T-helper 2 cell treated with Interferon-gamma antibody and Interleukin-4, amounts not matched to agents 100 ng/mL and 5 ng/mL, for 36 hours (primary cell): Measurements from ENCODE around the gene PTRHD1. TPM values are rescaled to one million over a fixed set of nuclear protein-coding genes. Genes with fewer than 3 reads are reported as not detected.
"Not testable (repeated sequence)": the region's sequence is repeated elsewhere in the genome, so short reads cannot be mapped to it uniquely, and the experiment has no call there.

Experiments used
- intact Hi-C: fragments of 100-400 bp; cut with micrococcal nuclease; formaldehyde crosslinking; loops from one replicate; pipeline ENCODE4 v1.15.1; 2023
- total RNA-seq: library from RNA; stranded (reverse); gene quantifications from 2 replicates; pipeline ENCODE4 v1.2.3, GENCODE V29; 2022

The PTRHD1 gene
- total RNA-seq, 1 donor from 2014 or later, result 29.9 TPM

GRCh38 chr2:24814516-24814915 lies 21.3 kb upstream of the PTRHD1 start:
- intact Hi-C loops, result no loop called here

DNA sequence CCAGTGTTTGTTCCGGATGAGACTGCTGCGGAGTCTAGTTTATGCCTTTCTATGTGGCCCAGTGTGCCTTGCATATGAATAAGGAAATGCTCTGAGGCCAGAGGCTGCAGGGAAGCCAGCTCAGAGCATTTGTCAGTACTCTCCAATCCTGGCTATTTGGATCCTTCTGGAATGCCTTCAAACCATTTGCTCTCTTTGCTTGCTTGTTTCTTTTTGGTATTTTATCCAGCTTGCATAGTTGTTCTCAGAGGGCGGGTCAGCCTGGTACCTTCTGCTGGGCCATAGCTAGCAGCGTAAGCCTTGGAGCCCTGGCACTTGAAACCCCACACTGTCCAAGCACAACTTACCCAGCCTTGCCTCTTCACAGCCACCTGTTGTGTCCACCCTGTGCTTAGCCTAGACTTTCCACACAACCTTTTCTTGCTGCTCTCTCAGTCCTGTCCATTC lies 20.5 kb upstream of the PTRHD1 start:
- intact Hi-C loops, result no loop called here

GRCh38 chr2:24809316-24810007 lies 16.3 kb upstream of the PTRHD1 start:
- intact Hi-C loops, result no loop called here

GRCh38 chr2:24806661-24807036 lies 13.5 kb upstream of the PTRHD1 start:
- intact Hi-C loops, result no loop called here

DNA sequence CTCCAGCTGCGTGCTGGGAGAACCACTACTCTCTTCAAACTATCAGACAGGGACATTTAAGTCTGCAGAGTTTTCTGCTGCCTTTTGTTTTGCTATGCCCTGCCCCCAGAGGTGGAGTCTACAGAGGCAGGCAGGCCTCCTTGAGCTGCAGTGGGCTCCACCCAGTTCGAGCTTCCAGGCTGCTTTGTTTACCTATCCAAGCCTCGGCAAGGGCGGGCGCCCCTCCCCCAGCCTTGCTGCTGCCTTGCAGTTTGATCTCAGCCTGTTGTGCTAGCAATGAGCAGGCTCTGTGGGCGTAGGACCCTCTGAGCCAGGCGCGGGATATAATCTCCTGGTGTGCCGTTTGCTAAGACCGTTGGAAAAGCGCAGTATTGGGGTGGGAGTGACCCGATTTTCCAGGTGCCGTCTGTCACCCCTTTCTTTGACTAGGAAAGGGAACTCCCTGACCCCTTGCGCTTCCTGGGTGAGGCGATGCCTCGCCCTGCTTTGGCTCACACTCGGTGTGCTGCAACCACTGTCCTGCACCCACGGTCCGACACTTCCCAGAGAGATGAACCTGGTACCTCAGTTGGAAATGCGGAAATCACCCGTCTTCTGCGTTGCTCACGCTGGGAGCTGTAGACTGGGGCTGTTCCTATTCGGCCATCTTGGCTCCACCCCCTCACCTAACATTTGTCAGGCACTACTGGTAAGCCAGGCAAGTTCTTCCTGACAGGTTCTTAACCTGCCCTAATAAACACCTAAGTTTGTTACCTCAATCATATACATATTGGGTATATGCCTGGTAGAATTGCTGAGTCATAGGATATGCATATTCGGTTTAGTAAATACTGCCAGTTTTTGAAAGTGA lies 12.8 kb upstream of the PTRHD1 start:
- intact Hi-C loops, result not testable (repeated sequence)

DNA sequence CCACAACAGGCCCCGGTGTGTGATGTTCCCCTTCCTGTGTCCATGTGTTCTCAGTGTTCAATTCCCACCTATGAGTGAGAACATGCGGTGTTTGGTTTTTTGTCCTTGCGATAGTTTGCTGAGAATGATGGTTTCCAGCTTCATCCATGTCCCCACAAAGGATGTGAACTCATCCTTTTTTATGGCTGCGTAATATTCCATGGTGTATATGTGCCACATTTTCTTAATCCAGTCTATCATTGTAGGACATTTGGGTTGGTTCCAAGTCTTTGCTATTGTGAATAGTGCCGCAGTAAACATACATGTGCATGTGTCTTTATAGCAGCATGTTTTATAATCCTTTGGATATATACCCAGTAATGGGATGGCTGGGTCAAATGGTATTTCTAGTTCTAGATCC lies 7.3 kb upstream of the PTRHD1 start:
- intact Hi-C loops, result not testable (repeated sequence)

DNA sequence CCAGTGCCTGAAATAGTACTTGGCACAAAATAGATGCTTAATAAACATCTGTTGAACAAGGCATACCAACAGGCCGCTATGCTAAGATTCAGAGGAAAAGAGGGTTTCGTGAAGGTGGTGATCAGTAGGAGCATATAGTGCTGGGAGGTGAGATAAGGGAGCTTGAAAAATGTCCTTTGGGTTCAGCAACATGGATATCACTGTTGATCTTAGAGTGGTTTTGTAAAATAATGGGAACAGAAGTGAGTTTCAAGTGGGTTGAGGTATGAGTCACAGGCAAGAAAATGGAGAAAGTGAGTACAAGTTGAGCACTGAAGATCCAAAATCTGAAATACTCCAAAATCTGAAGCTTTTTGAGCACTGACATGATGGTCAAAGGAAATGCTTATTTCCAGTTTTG lies 4.5 kb upstream of the PTRHD1 start:
- intact Hi-C loops, result loop anchor here (10.0 kb wide), 3 partner anchors 723 to 1967 kb away; partner anchors contain the start of genes FKBP1B, SF3B6, SLC35F6 and WDCP

DNA sequence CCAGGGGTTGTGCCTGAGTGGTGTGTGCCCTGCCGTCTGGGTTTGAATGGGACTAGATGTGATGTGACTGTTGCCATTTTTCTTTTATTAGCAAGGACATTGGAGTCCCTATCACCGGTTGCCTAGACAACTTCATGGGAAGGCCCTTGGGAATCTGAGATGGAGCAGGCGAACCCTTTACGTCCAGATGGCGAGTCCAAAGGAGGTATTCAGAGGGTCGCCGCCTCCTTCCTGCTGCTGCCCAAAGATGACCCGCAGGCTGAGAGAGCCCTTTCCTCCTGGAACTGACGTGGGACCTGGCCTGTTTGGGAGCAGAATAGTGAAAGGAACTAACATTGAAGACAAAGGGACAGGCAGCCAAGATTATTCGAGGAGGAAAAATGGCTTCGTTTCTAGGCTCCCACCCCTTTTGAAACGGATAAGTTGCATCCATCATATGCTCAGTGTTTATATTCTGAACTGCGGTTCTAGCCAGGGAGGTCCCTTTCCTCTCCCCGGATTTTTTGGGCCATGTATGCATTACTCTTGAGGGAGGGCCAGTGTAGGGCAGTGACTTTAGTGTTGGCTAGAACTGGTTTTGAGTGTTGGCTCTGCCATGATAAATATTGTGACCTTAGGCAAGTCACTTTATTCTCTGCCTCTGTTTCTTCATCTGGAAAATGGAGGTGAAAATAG lies 707 bp upstream of the PTRHD1 start:
- intact Hi-C loops, result loop anchor here (1.0 to 10.0 kb wide), 9 partner anchors 33 to 1971 kb away; partner anchors contain the start of genes ADCY3, DNAJC27, EFR3B and FKBP1B

GRCh38 chr2:24792542-24792873 lies 683 bp downstream of the PTRHD1 start:
- intact Hi-C loops, result loop anchor here (2.0 to 10.0 kb wide), 5 partner anchors 34 to 1972 kb away; partner anchors contain the start of genes FKBP1B, NCOA1, SF3B6 and SLC35F6

GRCh38 chr2:24791452-24791851 lies 1.7 kb downstream of the PTRHD1 start:
- intact Hi-C loops, result loop anchor here (10.0 kb wide), 3 partner anchors 717 to 1973 kb away; partner anchors contain the start of genes FKBP1B, SF3B6, SLC35F6 and WDCP

- intact Hi-C loops, result no loop called here
These were observed 4.4 kb downstream of the PTRHD1 start for GRCh38 chr2:24788816-24789215.

- intact Hi-C loops, result no loop called here
These were observed 5.7 kb downstream of the PTRHD1 start for GRCh38 chr2:24787532-24787931.

- intact Hi-C loops, result no loop called here
These were observed 7.4 kb downstream of the PTRHD1 start for GRCh38 chr2:24785671-24786321.

- intact Hi-C loops, result no loop called here
These were observed 9.6 kb downstream of the PTRHD1 start for GRCh38 chr2:24783641-24784040.

- intact Hi-C loops, result no loop called here
These were observed 14.1 kb downstream of the PTRHD1 start for GRCh38 chr2:24779116-24779515.

- intact Hi-C loops, result no loop called here
These were observed 18.8 kb downstream of the PTRHD1 start for GRCh38 chr2:24774373-24774772.

- intact Hi-C loops, result no loop called here
These were observed 21.2 kb downstream of the PTRHD1 start for GRCh38 chr2:24771764-24772586.

DNA sequence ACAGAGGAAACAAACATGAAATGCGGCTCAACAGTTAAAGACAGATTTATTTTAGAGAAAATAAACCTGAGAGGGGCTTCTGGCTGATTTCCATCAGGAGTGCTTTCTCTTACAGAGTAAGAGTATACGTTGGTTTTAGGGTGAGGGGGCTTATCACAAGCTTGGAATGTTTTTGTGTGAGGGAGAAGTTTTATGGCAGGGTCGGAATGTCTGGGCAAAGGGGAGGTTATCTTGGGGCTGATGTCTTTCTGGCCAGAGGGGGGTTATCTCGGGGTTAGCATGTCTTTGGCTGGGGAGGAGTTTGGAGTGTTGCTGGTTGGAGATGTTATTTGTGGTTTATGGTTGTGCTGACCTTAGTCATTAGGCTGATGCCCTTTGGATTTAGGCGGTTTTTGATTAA lies 22.1 kb downstream of the PTRHD1 start:
- intact Hi-C loops, result no loop called here

GRCh38 chr2:24768601-24769000 lies 24.6 kb downstream of the PTRHD1 start:
- intact Hi-C loops, result no loop called here

DNA sequence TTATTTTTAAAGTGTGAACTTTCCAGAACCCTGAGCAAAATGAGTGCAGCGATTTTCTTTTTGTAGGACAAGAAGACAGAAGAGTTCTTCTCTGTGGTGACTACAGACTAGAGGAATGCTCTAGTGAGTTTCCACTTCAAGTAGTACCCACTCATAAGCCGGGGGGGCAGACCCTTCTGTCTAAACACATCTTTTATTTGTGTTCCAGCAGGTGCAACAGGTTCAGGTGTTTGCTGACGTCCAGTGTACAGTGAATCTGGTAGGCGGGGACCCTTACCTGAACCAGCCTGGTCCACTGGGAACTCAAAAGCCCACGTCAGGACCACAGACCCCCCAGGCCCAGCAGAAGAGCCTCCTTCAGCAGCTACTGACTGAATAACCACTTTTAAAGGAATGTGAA lies 25.2 kb downstream of the PTRHD1 start:
- intact Hi-C loops, result no loop called here
